Measurements from ENCODE around the gene AGBL4.

Gene AGBL4

GRCh38 chr1:49183489-49183888 lies 840.3 kb downstream of the AGBL4 start:
- H3K4me1 ChIP-seq (ENCODE audit: insufficient read depth, low read length), result no peaks in the 10 kb centered on the region
- H3K27me3 ChIP-seq (ENCODE audit: insufficient read depth, low read length, poor library complexity), result no peaks in the 10 kb centered on the region
- TF ChIP-seq EZH2 (IDR thresholded peaks at IDR 0.05; ENCODE audit: borderline replicate concordance, low read depth, low read length, severe bottlenecking) (no peak), CTCF (IDR thresholded peaks at IDR 0.05; ENCODE audit: borderline replicate concordance, extremely low read depth, low read length, poor library complexity, severe bottlenecking) (no peak)
- no peaks in the 10 kb centered on the region for H4K20me1 ChIP-seq (ENCODE audit: insufficient read depth, low read length)
- no peak for ATAC-seq (ENCODE audit: insufficient read depth, low read depth)
- no peaks in the 10 kb centered on the region for H3K79me2 ChIP-seq (ENCODE audit: insufficient read depth, low read length)
- H3K4me2 ChIP-seq (ENCODE audit: insufficient read depth, low read length), result no peak overlapping the region
- no peaks in the 10 kb centered on the region for H3K9me3 ChIP-seq (ENCODE audit: insufficient read depth, low read length, severe bottlenecking)
- no peak overlapping the region for H3K27ac ChIP-seq (ENCODE audit: low read length)
- H2AFZ ChIP-seq (ENCODE audit: low read depth, low read length), result no peak overlapping the region
- H3K4me3 ChIP-seq (ENCODE audit: low read depth in 1 of 2, low read length in 2 of 2), result no peak overlapping the region
- no peak overlapping the region for H3K9ac ChIP-seq (ENCODE audit: low read depth, low read length)
- DNase-seq, result no peak
- no peaks in the 10 kb centered on the region for H3K36me3 ChIP-seq (ENCODE audit: insufficient read depth, low read length)

- H3K79me2 ChIP-seq (ENCODE audit: insufficient read depth, low read length), result no peaks in the 10 kb centered on the region
- no peaks in the 10 kb centered on the region for H3K36me3 ChIP-seq (ENCODE audit: insufficient read depth, low read length)
- no peak for TF ChIP-seq CTCF (IDR thresholded peaks at IDR 0.05; ENCODE audit: borderline replicate concordance, extremely low read depth, low read length, poor library complexity, severe bottlenecking)
- TF ChIP-seq EZH2 (IDR thresholded peaks at IDR 0.05; ENCODE audit: borderline replicate concordance, low read depth, low read length, severe bottlenecking), result no peak
- no peak overlapping the region for H3K9ac ChIP-seq (ENCODE audit: low read depth, low read length)
- no peaks in the 10 kb centered on the region for H3K9me3 ChIP-seq (ENCODE audit: insufficient read depth, low read length, severe bottlenecking)
- no peak overlapping the region for H3K4me2 ChIP-seq (ENCODE audit: insufficient read depth, low read length)
- no peak overlapping the region for H3K4me3 ChIP-seq (ENCODE audit: low read depth in 1 of 2, low read length in 2 of 2)
- ATAC-seq (ENCODE audit: insufficient read depth, low read depth) (no peak), DNase-seq (no peak)
- no peaks in the 10 kb centered on the region for H3K4me1 ChIP-seq (ENCODE audit: insufficient read depth, low read length)
- no peaks in the 10 kb centered on the region for H4K20me1 ChIP-seq (ENCODE audit: insufficient read depth, low read length)
- H2AFZ ChIP-seq (ENCODE audit: low read depth, low read length), result no peak overlapping the region
- H3K27me3 ChIP-seq (ENCODE audit: insufficient read depth, low read length, poor library complexity), result no peaks in the 10 kb centered on the region
- no peak overlapping the region for H3K27ac ChIP-seq (ENCODE audit: low read length)
These were observed 842.7 kb downstream of the AGBL4 start for GRCh38 chr1:49181033-49181432.

GRCh38 chr1:49171941-49172593 lies 851.7 kb downstream of the AGBL4 start:
- Histone ChIP-seq H4K20me1 (ENCODE audit: insufficient read depth, low read length) (no peaks in the 10 kb centered on the region), H3K27ac (ENCODE audit: low read length) (no peak overlapping the region), H2AFZ (ENCODE audit: low read depth, low read length) (no peak overlapping the region), H3K36me3 (ENCODE audit: insufficient read depth, low read length) (no peaks in the 10 kb centered on the region), H3K9ac (ENCODE audit: low read depth, low read length) (no peak overlapping the region), H3K79me2 (ENCODE audit: insufficient read depth, low read length) (no peaks in the 10 kb centered on the region), H3K4me2 (ENCODE audit: insufficient read depth, low read length) (no peak overlapping the region), H3K4me1 (ENCODE audit: insufficient read depth, low read length) (no peaks in the 10 kb centered on the region), H3K27me3 (ENCODE audit: insufficient read depth, low read length, poor library complexity) (no peaks in the 10 kb centered on the region), H3K4me3 (ENCODE audit: low read depth in 1 of 2, low read length in 2 of 2) (no peak overlapping the region), H3K9me3 (ENCODE audit: insufficient read depth, low read length, severe bottlenecking) (no peaks in the 10 kb centered on the region)
- ATAC-seq (ENCODE audit: insufficient read depth, low read depth), result no peak
- DNase-seq, result no peak
- TF ChIP-seq EZH2 (IDR thresholded peaks at IDR 0.05; ENCODE audit: borderline replicate concordance, low read depth, low read length, severe bottlenecking) (no peak), CTCF (IDR thresholded peaks at IDR 0.05; ENCODE audit: borderline replicate concordance, extremely low read depth, low read length, poor library complexity, severe bottlenecking) (no peak)
